HG03039 (cell line): ENCODE data around the gene STXBP3.

Experiments used
- ATAC-seq: cut with Tn5 transposase; IDR thresholded peaks from one replicate; pipeline ENCODE4 v1.9.1; 2021; ENCODE audit warnings: mild to moderate bottlenecking, moderate library complexity; ENCODE audit not compliant: unreplicated experiment

Gene STXBP3

GRCh38 chr1:108842525-108843181 is 96.2 kb downstream of the STXBP3 start:
- no peak for ATAC-seq

GRCh38 chr1:108843390-108844137 is 97.1 kb downstream of the STXBP3 start:
- ATAC-seq = no peak

- ATAC-seq = no peak
Measured at GRCh38 chr1:108845446-108845845, 99.0 kb downstream of the STXBP3 start.

- no peak for ATAC-seq
Measured at GRCh38 chr1:108845991-108846390, 99.5 kb downstream of the STXBP3 start.

- ATAC-seq = no peak
Measured at GRCh38 chr1:108847494-108847893, 101.0 kb downstream of the STXBP3 start.

- ATAC-seq = no peak
Measured at GRCh38 chr1:108848806-108849205, 102.3 kb downstream of the STXBP3 start.

- no peak for ATAC-seq
Measured at GRCh38 chr1:108850929-108851328, 104.5 kb downstream of the STXBP3 start.

- no peak for ATAC-seq
Measured at GRCh38 chr1:108851567-108851966, 105.1 kb downstream of the STXBP3 start.

- ATAC-seq = no peak
Measured at GRCh38 chr1:108852221-108852975, 105.9 kb downstream of the STXBP3 start.

GRCh38 chr1:108854221-108855019 is 107.9 kb downstream of the STXBP3 start:
- no peak for ATAC-seq

- ATAC-seq = no peak
Measured at GRCh38 chr1:108856994-108857393, 110.5 kb downstream of the STXBP3 start, which contains the start of gene AKNAD1. Gene AKNAD1 (minus strand): TSS chr1:108857094. CDS start chr1:108852664, 4,430 bp downstream.

GRCh38 chr1:108858230-108858950 is 111.9 kb downstream of the STXBP3 start:
- no peak for ATAC-seq
